ENCODE data around the gene ADAMTS19.

DNA sequence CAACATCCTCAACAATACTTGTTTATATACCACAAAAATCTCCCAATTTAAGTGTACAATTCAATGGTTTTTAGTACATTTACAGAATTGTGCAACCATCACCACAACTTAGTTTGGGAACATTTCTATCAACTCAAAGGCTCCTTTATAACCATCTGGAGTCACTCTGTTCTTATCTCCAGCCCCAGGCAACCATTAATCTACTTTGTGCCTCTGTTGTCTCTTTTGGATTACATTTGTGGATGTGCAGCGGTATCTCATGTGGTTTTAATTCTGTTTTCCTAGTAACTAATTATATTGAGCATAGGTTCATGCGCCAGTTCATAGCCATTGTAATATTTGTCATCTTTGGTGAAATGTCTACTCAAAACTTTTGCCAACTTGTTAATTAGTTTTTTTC, 14.4 kb downstream of the ADAMTS19 start:
- no peak for TF ChIP-seq NFATC3 (IDR thresholded peaks at IDR 0.05)
- TF ChIP-seq, protein P1, sequence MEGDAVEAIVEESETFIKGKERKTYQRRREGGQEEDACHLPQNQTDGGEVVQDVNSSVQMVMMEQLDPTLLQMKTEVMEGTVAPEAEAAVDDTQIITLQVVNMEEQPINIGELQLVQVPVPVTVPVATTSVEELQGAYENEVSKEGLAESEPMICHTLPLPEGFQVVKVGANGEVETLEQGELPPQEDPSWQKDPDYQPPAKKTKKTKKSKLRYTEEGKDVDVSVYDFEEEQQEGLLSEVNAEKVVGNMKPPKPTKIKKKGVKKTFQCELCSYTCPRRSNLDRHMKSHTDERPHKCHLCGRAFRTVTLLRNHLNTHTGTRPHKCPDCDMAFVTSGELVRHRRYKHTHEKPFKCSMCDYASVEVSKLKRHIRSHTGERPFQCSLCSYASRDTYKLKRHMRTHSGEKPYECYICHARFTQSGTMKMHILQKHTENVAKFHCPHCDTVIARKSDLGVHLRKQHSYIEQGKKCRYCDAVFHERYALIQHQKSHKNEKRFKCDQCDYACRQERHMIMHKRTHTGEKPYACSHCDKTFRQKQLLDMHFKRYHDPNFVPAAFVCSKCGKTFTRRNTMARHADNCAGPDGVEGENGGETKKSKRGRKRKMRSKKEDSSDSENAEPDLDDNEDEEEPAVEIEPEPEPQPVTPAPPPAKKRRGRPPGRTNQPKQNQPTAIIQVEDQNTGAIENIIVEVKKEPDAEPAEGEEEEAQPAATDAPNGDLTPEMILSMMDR (IDR thresholded peaks at IDR 0.05 in 2 of 3, conservative IDR thresholded peaks at IDR 0.05 in 1 of 3; ENCODE audit: insufficient read depth in 2 of 3, low read depth in 1 of 3, low read length in 3 of 3) = no peak
- no peak for TF ChIP-seq EP300 (IDR thresholded peaks at IDR 0.05; ENCODE audit: low read length)
- TF ChIP-seq, protein P2, sequence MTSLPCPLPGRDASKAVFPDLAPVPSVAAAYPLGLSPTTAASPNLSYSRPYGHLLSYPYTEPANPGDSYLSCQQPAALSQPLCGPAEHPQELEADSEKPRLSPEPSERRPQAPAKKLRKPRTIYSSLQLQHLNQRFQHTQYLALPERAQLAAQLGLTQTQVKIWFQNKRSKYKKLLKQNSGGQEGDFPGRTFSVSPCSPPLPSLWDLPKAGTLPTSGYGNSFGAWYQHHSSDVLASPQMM (CRISPR knock-in tag; IDR thresholded peaks at IDR 0.05) = no peak
- no peak for TF ChIP-seq MYC (IDR thresholded peaks at IDR 0.05; ENCODE audit: low read depth, low read length)
- no peak for TF ChIP-seq MYC (CRISPR knock-in tag; IDR thresholded peaks at IDR 0.05; ENCODE audit: borderline replicate concordance, low read depth)
- no peak for TF ChIP-seq RFX5 (IDR thresholded peaks at IDR 0.05; ENCODE audit: low read depth, low read length)
- no peak for TF ChIP-seq ZNF444 (CRISPR knock-in tag; IDR thresholded peaks at IDR 0.05)
- no peak for TF ChIP-seq XRCC3 (IDR thresholded peaks at IDR 0.05)
- TF ChIP-seq, protein P3, sequence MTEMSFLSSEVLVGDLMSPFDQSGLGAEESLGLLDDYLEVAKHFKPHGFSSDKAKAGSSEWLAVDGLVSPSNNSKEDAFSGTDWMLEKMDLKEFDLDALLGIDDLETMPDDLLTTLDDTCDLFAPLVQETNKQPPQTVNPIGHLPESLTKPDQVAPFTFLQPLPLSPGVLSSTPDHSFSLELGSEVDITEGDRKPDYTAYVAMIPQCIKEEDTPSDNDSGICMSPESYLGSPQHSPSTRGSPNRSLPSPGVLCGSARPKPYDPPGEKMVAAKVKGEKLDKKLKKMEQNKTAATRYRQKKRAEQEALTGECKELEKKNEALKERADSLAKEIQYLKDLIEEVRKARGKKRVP (CRISPR knock-in tag; IDR thresholded peaks at IDR 0.05) = no peak
- TF ChIP-seq, protein P4, sequence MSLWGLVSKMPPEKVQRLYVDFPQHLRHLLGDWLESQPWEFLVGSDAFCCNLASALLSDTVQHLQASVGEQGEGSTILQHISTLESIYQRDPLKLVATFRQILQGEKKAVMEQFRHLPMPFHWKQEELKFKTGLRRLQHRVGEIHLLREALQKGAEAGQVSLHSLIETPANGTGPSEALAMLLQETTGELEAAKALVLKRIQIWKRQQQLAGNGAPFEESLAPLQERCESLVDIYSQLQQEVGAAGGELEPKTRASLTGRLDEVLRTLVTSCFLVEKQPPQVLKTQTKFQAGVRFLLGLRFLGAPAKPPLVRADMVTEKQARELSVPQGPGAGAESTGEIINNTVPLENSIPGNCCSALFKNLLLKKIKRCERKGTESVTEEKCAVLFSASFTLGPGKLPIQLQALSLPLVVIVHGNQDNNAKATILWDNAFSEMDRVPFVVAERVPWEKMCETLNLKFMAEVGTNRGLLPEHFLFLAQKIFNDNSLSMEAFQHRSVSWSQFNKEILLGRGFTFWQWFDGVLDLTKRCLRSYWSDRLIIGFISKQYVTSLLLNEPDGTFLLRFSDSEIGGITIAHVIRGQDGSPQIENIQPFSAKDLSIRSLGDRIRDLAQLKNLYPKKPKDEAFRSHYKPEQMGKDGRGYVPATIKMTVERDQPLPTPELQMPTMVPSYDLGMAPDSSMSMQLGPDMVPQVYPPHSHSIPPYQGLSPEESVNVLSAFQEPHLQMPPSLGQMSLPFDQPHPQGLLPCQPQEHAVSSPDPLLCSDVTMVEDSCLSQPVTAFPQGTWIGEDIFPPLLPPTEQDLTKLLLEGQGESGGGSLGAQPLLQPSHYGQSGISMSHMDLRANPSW (CRISPR knock-in tag; IDR thresholded peaks at IDR 0.05) = no peak

Data from K562 (cell line).